Endothelial cell of umbilical vein (primary cell): ENCODE data around the gene SST.

Source experiments
- CTCF ChIP-seq, 2 donors: IDR thresholded peaks; 1 replicate in 1 of 2; 2 replicates in 1 of 2; pipeline ENCODE4 v1.5.1; 2011; ENCODE audit warnings: low read length in 2 of 2, mild to moderate bottlenecking in 2 of 2, moderate library complexity in 2 of 2, control low read depth in 1 of 2, inconsistent platforms in 1 of 2, low read depth in 1 of 2; ENCODE audit not compliant: insufficient read depth in 1 of 2; ENCODE audit errors: extremely low read depth in 1 of 2
- EZH2 ChIP-seq: IDR thresholded peaks from 2 replicates; pipeline ENCODE4 v1.6.1; 2012; ENCODE audit warnings: borderline replicate concordance, low read depth, mild to moderate bottlenecking, moderate library complexity, low read length, inconsistent platforms; ENCODE audit not compliant: severe bottlenecking
- GATA2 ChIP-seq: IDR thresholded peaks from 2 replicates; pipeline ENCODE4 v1.7.0; 2011; ENCODE audit warnings: low read depth, mild to moderate bottlenecking, moderate library complexity, mixed read lengths, low read length; ENCODE audit not compliant: insufficient read length, insufficient read depth
- JUN ChIP-seq: IDR thresholded peaks from 2 replicates; pipeline ENCODE4 v1.6.1; 2011; ENCODE audit warnings: borderline replicate concordance, low read depth; ENCODE audit not compliant: insufficient read length, insufficient read depth
- MAX ChIP-seq: IDR thresholded peaks from 2 replicates; pipeline ENCODE4 v1.6.1; 2011; ENCODE audit not compliant: insufficient read depth, insufficient read length
- MYC ChIP-seq: IDR thresholded peaks from one replicate; pipeline ENCODE4 v1.6.1; 2011; ENCODE audit warnings: mild to moderate bottlenecking, low read depth, low read length
- POLR2A ChIP-seq: IDR thresholded peaks from 2 replicates; pipeline ENCODE4 v1.6.1; 2012; ENCODE audit warnings: low read depth, mild to moderate bottlenecking, control low read depth, low read length
- POLR2AphosphoS5 ChIP-seq: IDR thresholded peaks from 2 replicates; pipeline ENCODE4 v1.6.1; 2012; ENCODE audit warnings: low read depth, mild to moderate bottlenecking, control low read depth, low read length, moderate library complexity; ENCODE audit not compliant: insufficient read depth

GRCh38 chr3:187648177-187648576 lies 22.0 kb downstream of the SST start:
- no peak for TF ChIP-seq CTCF (IDR thresholded peaks at IDR 0.05; ENCODE audit: extremely low read depth in 1 of 2, insufficient read depth in 1 of 2, low read depth in 1 of 2, low read length in 2 of 2)
- no peak for TF ChIP-seq JUN
- no peak for TF ChIP-seq POLR2A
- TF ChIP-seq POLR2AphosphoS5: no peak
- TF ChIP-seq EZH2: no peak
- no peak for TF ChIP-seq GATA2
- no peak for TF ChIP-seq MAX
- no peak for TF ChIP-seq MYC
